ENCODE data around the gene DNASE1. TPM values are rescaled to one million over a fixed set of nuclear protein-coding genes. Genes with fewer than 3 reads are reported as not detected.

DNASE1 gene
- total RNA-seq, 3 donors from 2014 or later (not counting 1 experiment from before 2014, with no cell fraction given) = 29.9 to 47.8 (median 34.9) TPM

DNA sequence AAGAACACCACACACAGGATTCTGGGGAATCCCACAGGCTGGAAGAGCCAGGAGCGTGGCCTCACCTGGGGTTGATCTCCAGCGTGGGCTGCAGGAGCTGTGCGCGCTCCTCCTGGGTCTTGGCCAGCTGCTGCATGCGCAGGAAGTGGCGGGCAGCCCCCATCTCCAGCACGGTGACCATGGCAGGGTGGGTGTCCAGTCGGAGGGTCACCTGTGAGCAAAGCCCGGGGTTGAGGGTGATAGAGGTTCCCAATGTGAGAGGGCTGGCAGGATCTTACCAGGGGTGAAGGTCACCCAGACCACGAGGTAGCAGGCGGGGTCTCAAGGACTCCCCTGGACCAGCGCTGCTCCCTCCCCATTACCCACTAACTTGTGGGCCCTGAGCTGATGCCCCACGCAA lies 7.4 kb downstream of the DNASE1 start:
- no peak for DNase-seq
- Mint-ChIP-seq H3K9me3 (no peaks in the 10 kb centered on the region), H3K4me3 (no peak overlapping the region), H3K36me3 (no peaks in the 10 kb centered on the region), H3K4me1 (peaks cover 9 to 17% of the 10 kb centered on the region in 2 donors), H3K27me3 (ENCODE audit: low read depth in 2 of 2) (no peaks in the 10 kb centered on the region), H3K27ac (no peak overlapping the region)
- H3K4me3 ChIP-seq (ENCODE audit: low read length) = no peak overlapping the region
- TF ChIP-seq, protein P1, sequence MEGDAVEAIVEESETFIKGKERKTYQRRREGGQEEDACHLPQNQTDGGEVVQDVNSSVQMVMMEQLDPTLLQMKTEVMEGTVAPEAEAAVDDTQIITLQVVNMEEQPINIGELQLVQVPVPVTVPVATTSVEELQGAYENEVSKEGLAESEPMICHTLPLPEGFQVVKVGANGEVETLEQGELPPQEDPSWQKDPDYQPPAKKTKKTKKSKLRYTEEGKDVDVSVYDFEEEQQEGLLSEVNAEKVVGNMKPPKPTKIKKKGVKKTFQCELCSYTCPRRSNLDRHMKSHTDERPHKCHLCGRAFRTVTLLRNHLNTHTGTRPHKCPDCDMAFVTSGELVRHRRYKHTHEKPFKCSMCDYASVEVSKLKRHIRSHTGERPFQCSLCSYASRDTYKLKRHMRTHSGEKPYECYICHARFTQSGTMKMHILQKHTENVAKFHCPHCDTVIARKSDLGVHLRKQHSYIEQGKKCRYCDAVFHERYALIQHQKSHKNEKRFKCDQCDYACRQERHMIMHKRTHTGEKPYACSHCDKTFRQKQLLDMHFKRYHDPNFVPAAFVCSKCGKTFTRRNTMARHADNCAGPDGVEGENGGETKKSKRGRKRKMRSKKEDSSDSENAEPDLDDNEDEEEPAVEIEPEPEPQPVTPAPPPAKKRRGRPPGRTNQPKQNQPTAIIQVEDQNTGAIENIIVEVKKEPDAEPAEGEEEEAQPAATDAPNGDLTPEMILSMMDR (IDR thresholded peaks at IDR 0.05) = no peak
- intact Hi-C loops (cut with micrococcal nuclease) = no loop called here
- peaks cover 10% of the 10 kb centered on the region for H3K4me1 ChIP-seq (ENCODE audit: control insufficient read depth, insufficient read depth, low read length)
- no peak for ATAC-seq
- no peaks in the 10 kb centered on the region for H3K27me3 ChIP-seq (ENCODE audit: control insufficient read depth, insufficient read depth, low read length)
- peaks cover 55% of the 10 kb centered on the region for H3K36me3 ChIP-seq (ENCODE audit: control insufficient read depth, insufficient read depth, low read length)
- no peak overlapping the region for H3K27ac ChIP-seq (ENCODE audit: low read length)
- 96% methylated on average over 13 of the region's 13 CpGs for WGBS (ENCODE audit: insufficient coverage)
- H3K9me3 ChIP-seq (ENCODE audit: control insufficient read depth, insufficient read depth, low read length) = no peaks in the 10 kb centered on the region

GRCh38 chr16:3662601-3663000 lies 8.1 kb downstream of the DNASE1 start:
- WGBS (ENCODE audit: insufficient coverage) = 96% methylated on average over 17 of the region's 17 CpGs
- TF ChIP-seq, protein P1 (IDR thresholded peaks at IDR 0.05) = no peak
- H3K4me3 Mint-ChIP-seq = no peak overlapping the region
- H3K4me1 ChIP-seq (ENCODE audit: control insufficient read depth, insufficient read depth, low read length) = peaks cover 10% of the 10 kb centered on the region
- H3K4me1 Mint-ChIP-seq = peaks cover 9 to 17% of the 10 kb centered on the region in 2 donors
- ATAC-seq (no peak), DNase-seq (no peak)
- no peak overlapping the region for H3K27ac ChIP-seq (ENCODE audit: low read length)
- intact Hi-C loops (cut with micrococcal nuclease) = no loop called here
- no peaks in the 10 kb centered on the region for H3K27me3 Mint-ChIP-seq (ENCODE audit: low read depth in 2 of 2)
- H3K27ac Mint-ChIP-seq = no peak overlapping the region
- no peaks in the 10 kb centered on the region for H3K9me3 ChIP-seq (ENCODE audit: control insufficient read depth, insufficient read depth, low read length)
- no peak overlapping the region for H3K4me3 ChIP-seq (ENCODE audit: low read length)
- H3K36me3 Mint-ChIP-seq = no peaks in the 10 kb centered on the region
- H3K36me3 ChIP-seq (ENCODE audit: control insufficient read depth, insufficient read depth, low read length) = peaks cover 48% of the 10 kb centered on the region
- no peaks in the 10 kb centered on the region for H3K27me3 ChIP-seq (ENCODE audit: control insufficient read depth, insufficient read depth, low read length)
- no peaks in the 10 kb centered on the region for H3K9me3 Mint-ChIP-seq

DNA sequence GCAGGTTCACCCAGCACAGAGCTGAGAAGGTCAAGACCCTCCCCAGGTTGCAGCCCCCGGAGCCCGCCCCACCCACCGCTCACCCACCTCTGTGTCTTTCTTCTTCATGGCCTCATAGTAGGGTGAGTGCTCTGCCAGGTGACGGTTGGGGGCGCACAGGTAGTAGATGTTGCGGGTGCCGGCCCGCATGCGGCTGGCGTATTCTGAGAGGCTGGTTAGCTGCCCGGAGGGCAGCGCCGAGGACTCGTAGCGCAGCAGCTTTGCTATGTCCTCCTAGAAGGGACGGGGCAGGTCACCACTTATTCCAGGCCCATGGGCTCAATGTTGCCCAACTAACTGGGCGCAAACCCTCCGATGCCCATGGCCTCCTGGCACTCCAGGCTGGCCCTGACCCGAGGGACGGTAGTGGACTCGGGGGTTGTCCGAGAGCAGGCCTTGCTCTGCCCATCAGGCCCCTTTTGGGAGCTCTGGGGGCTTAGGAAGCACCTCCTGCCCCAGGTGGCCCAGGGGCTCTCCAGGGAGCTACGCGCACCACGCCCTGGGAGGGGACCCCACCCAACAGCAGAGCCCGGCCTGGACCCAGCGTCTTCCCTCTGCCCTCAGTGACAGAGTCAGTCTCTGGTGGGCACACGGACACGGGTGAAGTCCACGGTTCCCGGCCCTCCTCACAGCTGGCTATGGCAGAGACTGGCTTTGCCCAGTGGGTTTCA lies 9.9 kb downstream of the DNASE1 start:
- no peaks in the 10 kb centered on the region for H3K27me3 ChIP-seq (ENCODE audit: control insufficient read depth, insufficient read depth, low read length)
- peaks cover 33% of the 10 kb centered on the region for H3K36me3 ChIP-seq (ENCODE audit: control insufficient read depth, insufficient read depth, low read length)
- no peaks in the 10 kb centered on the region for H3K9me3 ChIP-seq (ENCODE audit: control insufficient read depth, insufficient read depth, low read length)
- no peaks in the 10 kb centered on the region for H3K9me3 Mint-ChIP-seq
- no peak for DNase-seq
- no peak for ATAC-seq
- H3K27me3 Mint-ChIP-seq (ENCODE audit: low read depth in 2 of 2) = no peaks in the 10 kb centered on the region
- intact Hi-C loops (cut with micrococcal nuclease) = no loop called here
- H3K4me1 ChIP-seq (ENCODE audit: control insufficient read depth, insufficient read depth, low read length) = peaks cover 24% of the 10 kb centered on the region
- WGBS (ENCODE audit: insufficient coverage) = 97% methylated on average over 31 of the region's 31 CpGs
- H3K27ac Mint-ChIP-seq = no peak overlapping the region
- peaks cover 18 to 24% of the 10 kb centered on the region in 2 donors for H3K4me1 Mint-ChIP-seq
- no peaks in the 10 kb centered on the region for H3K36me3 Mint-ChIP-seq
- TF ChIP-seq, protein P1 (IDR thresholded peaks at IDR 0.05) = no peak
- H3K27ac ChIP-seq (ENCODE audit: low read length) = no peak overlapping the region
- H3K4me3 Mint-ChIP-seq = no peak overlapping the region
- no peak overlapping the region for H3K4me3 ChIP-seq (ENCODE audit: low read length)

Data from natural killer cell (primary cell).